Stimulated activated CD8-positive, alpha-beta memory T cell treated with anti-CD3 and anti-CD28 coated beads, Interleukin-12 subunit alpha, Interleukin-12 subunit beta, amount 100 ng/mL, for 24 hours (primary cell): ENCODE results near the gene IER2.

Experiments used
- DNase-seq: peaks from one replicate; pipeline ENCODE4 v3.0.0-alpha.2; 2020; ENCODE audit errors: extremely low read depth

IER2 gene

DNA sequence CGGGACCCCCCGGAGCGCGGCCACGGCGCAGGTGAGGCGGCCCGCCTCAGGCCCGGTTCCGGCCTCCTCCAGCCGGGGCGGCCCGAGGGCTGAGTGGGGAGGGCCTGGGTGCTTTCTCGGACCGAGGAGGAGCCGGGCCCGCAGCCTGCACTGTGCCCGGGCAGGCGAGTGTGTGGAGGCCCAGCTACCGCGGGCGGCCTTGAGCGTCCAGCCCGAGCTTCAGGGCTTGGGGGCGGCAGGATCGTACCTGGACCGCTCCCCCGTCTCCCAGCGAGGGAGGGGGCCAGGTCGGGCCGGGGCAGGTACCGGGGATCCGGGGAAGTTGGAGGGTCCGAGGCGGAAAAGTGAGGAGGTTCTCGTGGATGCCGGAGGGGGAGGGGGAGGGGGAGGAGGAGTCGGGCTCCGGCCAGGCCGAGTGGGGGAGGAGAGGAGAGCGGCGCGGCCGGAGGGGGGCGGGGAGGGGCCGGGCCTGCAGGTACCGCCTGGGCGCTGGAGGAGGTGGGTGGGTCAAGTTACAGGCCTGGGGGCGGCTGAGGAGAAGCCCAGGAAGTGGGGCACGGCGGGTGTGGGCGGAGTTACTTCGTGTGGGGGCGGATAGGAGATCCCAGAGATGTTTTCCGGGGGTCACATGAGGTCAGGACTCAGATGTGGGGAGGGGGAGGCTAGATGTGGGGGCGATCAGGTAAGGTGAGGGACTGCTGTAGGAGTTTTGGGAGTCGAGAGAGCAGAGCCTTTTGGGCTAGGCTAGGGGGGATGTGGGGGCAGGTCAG, 31.6 kb upstream of the IER2 start:
- no peak for DNase-seq

DNA sequence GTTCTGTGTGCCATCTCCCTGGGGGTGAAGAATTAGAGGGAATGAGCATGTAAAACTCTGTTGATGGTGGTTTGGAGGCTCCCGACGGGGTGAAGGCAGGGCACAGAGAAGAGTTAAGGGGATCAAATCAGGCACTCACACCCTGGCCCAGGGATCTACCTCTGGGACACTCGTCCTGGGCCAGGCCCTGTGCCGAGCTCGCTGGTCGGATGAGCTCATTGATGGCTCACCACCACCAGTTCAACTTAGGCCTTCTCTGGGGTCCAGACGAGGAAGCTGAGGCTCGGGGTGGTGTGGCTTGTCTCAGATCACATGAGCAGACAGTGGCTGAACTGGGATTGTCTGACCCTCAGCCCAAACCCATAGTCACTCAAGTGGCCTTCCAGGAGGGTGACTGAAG, 30.6 kb upstream of the IER2 start:
- DNase-seq, result no peak

DNA sequence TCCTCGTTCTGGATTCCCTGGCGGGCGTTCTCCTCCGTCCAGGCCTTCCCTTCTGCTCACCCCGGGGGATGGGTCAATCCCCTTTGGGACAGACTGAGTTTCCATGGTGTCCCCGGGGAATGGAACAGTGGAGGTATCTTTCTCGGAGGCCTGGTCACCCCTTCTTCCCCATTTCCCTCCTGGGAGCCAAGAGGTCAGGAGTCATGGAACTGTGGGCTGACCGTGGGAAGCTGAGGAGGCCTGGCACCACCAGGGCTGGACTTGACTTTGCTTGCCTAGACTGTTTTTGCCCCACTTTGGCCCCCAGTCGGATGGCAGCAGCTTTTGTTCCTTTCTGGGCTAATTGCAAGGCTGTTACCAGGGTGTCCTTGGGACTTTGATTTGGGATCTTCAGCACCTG, 30.2 kb upstream of the IER2 start:
- DNase-seq, result no peak

DNA sequence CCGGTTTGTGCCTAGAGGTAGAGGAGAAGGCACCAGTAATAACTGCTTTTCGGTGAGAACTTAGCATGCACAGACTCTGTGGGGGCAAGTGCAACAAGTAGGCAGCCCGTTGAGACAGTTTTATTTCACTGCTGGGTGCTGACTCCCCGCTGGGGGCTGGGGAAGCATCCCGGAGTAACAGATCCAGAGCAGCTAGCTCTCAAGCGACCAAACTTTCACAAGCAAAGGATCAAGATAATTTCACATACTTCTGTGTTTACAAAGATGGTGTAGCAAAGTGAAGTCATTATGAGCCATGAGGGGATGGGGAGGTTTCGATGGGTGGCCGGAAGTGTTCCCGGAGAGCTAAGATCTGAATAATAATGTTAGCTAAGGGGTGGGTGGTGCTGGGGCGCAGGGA, 29.4 kb upstream of the IER2 start:
- no peak for DNase-seq

DNA sequence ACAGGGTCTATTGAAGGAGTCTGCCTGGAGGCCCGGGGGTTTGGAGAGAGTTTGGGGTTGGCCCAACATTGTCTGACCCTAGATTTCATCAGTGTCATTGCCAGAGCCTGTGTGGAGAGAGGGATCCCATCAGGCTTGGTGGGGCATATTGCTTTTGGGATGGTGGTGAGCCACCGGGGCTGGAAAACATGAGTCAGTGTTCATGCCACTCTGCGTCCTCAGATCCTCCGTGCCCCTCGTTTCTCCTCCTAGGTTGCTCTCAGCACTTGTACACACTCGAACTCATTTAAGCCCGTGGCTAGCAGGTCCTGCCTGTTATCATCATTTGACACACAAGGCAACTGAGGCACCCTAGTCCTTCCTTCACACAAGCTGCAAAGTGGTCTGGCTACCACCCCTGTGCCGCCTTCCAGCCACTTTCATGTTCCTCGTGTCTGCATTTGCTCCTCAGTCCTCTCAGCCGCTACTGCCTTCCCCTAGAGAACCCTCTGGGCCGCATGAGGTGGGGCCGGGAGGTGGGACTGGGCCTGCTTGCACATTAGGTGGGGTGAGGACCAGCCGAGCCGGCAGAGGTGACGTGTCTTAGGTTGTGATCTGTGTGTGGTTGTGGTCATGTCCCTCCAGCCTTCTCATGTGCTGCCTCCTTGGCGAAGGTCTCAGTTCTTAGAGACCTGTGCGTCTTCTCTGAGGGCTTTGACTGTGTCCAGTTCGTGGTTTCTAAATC, 28.5 kb upstream of the IER2 start:
- DNase-seq, result no peak

DNA sequence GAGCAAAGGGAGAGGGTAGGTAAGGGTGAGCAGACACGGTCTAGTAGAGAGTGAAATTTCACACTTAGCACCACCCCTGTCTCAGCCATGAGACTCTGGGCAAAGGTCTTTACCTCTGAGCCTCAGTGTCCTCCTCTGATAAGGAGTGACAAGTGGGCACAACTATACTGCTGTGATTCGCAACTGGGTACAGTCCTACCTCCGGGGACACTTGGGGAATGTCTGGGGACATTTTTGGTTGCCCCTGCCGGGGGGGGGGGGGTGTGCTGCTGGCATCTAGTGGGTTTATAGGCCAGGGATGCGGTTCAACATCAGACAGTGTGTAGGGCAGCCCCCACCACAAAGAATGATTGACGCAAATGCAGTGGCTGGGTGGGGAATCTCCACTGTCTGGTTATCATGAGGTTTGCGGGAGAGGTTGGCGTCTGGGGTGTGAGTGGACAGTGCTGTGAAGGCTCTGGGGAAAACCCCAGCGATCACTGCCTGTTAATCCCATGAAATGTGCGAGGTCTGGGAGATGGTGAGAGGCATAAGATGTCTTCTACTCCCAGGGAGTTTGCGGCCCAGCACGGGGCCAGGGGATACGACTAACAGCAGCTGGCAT, 27.8 kb upstream of the IER2 start:
- DNase-seq, result no peak

DNA sequence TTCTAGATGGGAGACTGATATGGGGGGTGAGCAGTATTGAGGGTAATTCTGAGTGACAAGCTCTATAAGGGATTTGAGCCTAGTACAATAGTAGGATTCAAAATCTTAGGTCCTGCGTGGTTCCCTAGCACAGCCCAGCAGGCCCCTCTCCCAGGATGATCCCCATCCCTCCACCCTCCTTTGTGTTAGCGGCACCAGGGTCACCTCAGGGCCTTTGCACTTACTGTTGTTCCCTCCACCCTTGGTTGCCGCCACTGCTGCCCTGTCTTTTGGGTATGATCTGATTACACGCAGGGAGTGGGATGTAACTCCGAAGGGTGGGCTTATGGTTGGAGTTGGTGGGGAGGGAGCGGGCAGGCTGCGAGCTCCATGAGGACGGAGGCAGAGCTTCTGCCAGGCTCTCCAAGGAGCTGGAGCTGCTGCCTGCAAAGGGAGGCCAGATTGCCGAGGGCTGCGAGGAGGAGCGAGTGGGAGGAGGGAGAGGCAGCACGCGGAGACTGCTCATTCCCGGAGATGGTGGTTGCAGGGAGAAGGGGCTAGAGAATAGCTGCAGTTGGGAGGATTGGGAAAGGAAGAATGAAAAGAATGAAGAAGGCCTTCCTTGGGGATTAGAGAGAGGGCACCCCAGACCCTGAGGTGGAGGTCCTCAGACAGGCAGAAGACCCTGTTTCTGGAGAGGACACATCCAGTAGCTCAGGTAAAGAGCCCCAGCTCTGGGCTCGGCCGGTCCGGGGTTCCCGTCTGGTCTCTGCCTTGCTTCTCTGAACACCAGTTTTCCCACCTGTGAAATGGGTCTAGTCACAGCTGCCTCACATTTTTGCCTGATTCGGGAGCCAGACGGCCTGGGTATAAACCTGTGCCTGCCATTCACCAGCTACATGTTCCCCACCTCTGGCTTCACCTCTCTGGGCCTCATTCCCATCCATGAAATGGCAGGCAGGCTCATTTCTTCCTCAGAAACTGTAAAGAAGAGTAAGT, 26.9 kb upstream of the IER2 start:
- DNase-seq, result no peak

DNA sequence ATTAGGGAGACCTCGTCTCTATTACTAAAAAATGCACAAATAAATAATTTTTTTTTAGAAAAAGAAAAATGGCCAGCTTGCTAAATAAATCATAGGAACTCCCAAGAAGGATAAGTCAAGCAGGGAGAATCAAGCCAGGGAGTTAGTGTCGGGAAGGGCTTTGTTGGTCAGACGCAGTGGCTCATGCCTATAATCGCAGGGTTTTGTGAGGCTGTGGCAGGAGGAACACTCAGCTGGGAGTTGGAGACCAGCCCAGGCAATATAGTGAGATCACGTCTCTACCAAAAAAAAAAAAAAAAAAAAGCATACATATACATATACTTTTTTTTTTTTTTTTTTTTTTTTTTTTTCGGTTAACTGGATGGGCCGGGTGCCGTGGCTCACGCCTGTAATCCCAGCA, 23.2 kb upstream of the IER2 start:
- no peak for DNase-seq

DNA sequence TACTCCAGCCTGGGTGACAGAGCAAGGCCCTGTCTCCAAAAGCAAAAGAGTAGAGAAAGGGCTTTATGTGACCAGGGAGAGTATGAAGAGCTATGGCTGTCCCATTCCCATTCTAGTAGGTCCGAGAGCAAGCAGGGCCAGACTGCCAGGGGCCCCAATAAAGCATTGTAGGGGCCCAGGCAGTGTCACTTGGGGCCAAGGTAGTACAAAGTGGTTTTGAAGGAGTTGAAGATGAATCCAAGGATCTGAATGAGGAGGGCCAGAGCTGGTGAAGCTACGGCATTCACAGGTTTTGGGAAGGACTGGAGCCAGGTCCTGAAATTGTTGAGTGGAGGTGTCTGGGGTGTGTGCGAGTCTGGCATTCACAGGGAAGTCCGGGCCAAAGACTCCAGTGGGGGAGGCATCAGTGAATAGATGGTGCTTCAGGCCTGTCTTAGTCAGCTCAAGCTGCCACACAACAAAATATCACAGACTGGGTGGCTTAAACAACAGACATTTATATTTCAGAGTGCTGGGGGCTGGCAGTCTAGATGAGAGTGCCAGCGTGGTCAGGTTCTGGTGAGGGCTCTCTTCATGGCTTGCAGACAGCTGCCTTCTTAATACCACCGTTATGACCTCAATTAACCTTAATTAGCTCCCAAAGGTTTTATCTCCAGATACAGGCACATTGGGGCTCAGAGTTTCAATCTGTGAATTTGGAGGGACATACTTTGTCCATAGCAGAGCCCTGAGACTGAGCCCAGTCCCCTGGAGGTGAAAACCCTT, 22.2 kb upstream of the IER2 start:
- no peak for DNase-seq

DNA sequence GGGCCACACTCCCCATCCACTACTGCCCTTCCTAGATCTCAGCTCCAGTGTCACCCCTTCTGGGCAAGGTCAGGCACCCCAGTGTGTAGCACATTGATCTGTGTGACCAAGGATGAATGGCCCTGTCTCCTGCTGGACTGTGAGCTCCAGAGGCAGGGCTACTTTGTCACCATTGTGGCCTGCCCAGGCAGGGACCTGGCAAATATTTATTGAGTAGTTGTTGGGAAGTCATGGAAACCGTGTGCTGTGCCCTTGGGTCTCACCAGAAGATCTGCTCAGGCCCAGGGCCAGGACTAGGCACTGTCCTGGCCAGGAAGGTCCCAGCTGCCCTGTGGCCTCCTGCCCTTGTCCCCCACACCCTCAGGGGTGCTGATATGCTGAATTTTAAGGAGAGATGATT, 21.6 kb upstream of the IER2 start:
- DNase-seq, result no peak

DNA sequence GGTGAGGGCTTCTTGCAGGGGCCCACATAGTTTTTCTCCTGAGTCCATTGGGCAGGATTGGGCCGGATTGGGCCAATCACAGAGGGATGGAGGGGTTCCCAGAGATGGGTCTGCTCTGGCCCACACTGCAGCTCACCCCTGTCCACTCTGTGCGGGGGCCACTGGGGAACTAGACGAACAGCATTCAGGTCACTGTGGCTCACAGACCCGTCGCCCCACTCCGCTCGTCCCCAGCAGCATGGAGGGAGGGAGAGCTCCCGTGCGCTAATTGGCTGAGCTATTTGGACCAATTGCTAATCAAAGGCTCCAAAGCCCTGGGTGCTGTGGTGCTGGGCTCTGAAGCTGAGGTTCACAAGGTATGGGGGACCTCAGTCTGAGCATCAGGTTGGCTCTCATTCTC, 20.8 kb upstream of the IER2 start:
- DNase-seq, result no peak

DNA sequence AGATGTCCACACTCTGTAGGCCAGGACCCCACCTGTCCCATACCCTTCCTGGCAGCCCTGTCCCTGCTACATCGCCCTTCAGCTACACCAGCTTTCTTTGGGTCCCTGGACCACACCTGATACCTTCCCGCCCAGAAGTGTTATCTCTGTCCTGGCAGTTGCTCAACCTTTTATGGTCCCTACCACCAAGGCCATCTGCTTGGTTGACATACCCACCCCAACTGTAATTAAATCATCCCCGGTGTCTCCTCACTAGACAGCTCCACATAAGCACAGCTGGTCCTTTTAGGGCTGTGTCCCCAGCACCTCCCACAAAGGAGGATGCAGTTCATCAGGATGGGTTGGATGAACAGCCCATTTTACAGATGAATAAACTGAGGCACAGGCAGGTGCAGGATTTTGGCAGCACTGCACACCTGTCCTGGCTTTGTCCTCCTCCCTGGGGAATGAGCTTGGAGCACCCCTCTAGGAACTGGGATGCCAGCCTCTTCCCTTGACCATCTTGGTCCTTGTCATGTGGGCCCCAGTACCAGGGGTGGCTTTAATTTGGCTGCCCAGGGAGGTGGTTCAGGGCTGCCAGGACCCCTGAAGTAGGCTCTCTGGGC, 19.2 kb upstream of the IER2 start:
- no peak for DNase-seq

DNA sequence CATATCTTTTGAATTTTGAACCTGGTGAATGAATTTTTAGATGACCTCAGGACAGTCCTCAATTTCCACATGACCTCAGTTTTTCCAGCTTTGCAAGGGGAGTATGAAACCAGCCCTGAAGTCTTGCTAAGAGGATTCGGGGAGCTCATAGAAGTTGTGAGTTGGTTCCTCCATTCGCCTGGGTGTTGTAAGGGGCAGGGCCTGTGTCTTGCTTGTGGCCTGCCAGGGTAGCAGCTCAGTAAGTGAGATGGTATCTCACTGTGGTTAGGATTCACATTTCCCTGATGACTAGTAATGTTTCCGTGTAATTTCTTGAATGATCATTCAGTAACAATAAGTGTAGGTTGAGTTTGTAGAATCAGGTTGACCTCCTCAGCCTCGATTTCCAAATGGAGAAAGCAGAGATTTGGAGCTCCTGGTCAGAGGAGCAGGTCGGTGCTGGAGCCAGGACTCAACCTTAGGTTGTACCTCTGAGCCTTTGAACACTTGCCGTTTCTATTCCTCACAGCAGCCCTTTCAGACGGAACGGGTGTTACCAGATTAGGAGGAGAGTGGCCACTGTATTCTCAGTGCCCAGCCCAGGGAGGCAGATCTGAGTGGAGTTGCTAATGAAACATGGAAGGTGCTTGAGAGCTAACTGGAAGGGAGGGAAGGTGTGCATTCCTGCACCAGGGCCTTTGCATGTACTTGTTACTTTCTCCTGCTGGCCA, 17.6 kb upstream of the IER2 start:
- DNase-seq, result no peak

DNA sequence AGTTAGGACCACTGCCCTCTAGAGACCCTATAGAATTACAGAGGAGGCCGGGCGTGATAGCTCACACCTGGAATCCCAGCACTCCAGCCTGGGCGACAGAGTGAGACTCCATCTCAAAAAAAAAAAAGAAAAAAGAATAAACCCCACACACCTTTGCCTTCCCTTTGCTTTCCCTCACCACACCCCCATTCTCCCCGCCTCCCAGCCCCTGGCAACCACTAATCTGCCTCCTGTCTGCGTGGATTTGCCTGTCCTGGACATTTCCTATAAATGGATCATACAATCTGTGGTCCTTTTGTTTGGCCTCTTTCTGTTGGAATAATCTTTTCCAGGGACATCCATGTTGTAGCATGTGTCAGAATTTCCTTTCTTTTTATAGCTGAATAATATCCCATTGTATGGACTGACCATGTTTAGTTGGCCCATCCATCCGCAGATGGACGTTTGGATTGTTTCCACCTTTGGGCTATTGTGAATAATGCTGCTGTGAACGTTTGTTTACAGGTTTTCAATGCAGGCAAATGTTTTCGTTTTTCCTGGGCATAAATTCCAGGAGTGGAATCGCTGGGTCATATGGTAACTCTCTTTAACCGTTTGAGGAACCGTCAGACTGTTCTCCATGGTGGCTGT, 16.9 kb upstream of the IER2 start:
- DNase-seq, result no peak

DNA sequence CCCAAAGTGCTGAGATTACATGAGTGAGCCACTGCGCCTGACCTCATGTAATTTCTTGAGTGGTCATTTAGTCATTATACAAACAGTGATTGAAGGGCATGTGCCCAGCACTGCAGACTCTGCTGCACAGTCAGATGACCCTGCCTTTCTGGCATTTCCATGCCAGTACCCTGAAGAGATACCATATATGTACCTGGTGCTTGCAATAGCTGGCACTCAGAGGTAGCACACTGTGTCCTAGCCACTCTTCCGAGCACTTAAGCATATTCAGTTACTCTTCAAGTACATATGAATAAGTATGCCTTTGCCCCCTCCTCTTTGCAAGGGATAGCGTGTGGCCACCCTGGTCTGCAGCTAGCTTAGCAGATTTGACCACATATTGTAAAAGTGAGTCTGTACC, 15.6 kb upstream of the IER2 start:
- no peak for DNase-seq

DNA sequence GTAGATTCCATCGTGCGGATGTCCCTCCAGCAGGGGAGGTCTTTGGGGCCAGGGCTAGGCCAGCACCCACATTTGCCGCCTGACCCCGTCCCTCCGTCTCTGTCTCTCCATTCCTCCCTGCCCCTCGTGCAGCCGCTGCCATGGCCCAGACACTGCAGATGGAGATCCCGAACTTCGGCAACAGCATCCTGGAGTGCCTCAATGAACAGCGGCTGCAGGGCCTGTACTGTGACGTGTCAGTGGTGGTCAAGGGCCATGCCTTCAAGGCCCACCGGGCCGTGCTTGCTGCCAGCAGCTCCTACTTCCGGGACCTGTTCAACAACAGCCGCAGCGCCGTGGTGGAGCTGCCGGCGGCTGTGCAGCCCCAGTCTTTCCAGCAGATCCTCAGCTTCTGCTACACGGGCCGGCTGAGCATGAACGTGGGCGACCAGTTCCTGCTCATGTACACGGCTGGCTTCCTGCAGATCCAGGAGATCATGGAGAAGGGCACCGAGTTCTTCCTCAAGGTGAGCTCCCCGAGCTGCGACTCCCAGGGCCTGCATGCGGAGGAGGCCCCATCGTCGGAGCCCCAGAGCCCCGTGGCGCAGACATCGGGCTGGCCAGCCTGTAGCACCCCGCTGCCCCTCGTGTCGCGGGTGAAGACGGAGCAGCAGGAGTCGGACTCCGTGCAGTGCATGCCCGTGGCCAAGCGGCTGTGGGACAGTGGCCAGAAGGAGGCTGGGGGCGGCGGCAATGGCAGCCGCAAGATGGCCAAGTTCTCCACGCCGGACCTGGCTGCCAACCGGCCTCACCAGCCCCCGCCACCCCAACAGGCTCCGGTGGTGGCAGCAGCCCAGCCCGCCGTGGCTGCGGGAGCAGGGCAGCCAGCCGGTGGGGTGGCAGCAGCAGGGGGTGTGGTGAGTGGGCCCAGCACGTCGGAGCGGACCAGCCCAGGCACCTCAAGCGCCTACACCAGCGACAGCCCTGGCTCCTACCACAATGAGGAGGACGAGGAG, 14.8 kb upstream of the IER2 start:
- no peak for DNase-seq

DNA sequence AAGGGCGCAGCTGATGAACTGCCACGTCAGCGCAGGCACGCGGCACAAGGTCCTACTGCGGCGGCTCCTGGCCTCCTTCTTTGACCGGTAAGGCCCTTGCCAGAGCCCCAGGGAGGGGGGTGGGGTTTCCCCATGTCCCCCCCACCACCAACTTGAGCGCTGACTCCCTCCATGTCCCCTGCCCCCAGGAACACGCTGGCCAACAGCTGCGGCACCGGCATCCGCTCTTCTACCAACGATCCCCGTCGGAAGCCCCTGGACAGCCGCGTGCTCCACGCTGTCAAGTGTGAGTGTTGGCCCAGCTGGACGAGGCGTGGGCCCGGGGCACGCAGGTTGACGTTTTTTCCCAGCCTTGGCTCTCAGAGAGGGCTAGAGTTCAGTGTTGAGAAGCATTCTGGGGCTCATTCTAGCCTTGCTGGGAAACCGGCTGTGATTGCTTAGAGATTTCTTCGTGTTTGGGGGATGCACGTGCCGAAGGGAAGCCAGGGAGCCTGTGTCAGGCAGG, 12.9 kb upstream of the IER2 start:
- DNase-seq, result no peak
